Measurements from ENCODE around the gene PNMA6E. TPM values are rescaled to one million over a fixed set of nuclear protein-coding genes. Genes with fewer than 3 reads are reported as not detected.

PNMA6E gene
- total and polyA plus RNA-seq, 9 of the 15 experiments (the other 6 are each of a cell fraction or from before 2014, with no cell fraction given) = 0.03 TPM; not detected in 8

DNA sequence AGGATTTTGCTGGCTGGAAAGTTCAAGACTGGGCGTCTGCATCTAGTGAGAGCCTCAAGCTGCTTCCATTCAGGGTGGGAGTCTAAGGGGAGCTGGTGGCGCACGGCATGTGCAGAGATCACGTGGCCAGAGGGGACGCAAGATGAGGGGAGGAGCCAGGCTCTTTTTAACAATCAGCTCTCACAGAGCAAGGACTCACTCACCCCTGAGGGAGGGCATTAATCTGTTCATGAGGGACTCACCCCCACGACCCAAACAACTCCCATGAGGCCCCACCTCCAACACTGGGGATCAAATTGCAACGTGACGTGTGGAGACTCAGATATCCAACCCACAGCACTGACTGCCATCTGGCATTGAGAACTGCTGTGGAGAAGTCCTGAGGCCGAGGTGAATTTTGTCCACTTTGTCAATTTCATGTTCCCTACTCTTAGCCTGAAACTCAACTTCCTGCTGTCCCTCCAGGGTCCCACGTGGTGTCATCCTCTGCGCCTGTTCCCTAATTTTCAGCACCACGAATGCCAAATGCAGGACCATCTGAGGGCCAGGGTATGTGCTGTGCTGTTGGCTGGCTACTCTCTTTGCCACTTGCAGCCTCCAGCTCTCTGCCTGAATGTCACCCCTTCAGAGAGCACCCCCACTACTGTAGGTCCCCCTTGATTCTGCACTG is 15.8 kb upstream of the PNMA6E start (continued):
- TF ChIP-seq ZNF282 (CRISPR knock-in tag; IDR thresholded peaks at IDR 0.05) (no peak), TBP (optimal IDR thresholded peaks at IDR 0.05; ENCODE audit: low read depth, low read length) (no peak), STAT5A (IDR thresholded peaks at IDR 0.05; ENCODE audit: borderline replicate concordance, low read length) (no peak), SREBF2 (CRISPR knock-in tag; IDR thresholded peaks at IDR 0.05) (no peak), HIVEP1 (CRISPR knock-in tag; IDR thresholded peaks at IDR 0.05) (no peak), TFE3 (CRISPR knock-in tag; IDR thresholded peaks at IDR 0.05) (no peak), ESRRA (IDR thresholded peaks at IDR 0.05; ENCODE audit: borderline replicate concordance, low read depth) (no peak), RAD51 (IDR thresholded peaks at IDR 0.05; ENCODE audit: borderline replicate concordance, low read depth) (peak; percentile 84), GATAD2A (IDR thresholded peaks at IDR 0.05) (no peak), BHLHE40 (IDR thresholded peaks at IDR 0.05; ENCODE audit: low read length) (peak; percentile 71; the same call in 1 of the 2 replicates), SAP30 (IDR thresholded peaks at IDR 0.05; ENCODE audit: borderline replicate concordance, insufficient read depth, low read depth, low read length, poor library complexity, severe bottlenecking) (no peak), MNT (conservative IDR thresholded peaks at IDR 0.05) (peak; percentile 44 to 56; a peak in 2 of 4 replicates), ATF1 (CRISPR knock-in tag; IDR thresholded peaks at IDR 0.05) (no peak), ATF1 (tag; IDR thresholded peaks at IDR 0.05) (peak; percentile 48; the same call in 1 of the 2 replicates)
- TF ChIP-seq, protein P1, sequence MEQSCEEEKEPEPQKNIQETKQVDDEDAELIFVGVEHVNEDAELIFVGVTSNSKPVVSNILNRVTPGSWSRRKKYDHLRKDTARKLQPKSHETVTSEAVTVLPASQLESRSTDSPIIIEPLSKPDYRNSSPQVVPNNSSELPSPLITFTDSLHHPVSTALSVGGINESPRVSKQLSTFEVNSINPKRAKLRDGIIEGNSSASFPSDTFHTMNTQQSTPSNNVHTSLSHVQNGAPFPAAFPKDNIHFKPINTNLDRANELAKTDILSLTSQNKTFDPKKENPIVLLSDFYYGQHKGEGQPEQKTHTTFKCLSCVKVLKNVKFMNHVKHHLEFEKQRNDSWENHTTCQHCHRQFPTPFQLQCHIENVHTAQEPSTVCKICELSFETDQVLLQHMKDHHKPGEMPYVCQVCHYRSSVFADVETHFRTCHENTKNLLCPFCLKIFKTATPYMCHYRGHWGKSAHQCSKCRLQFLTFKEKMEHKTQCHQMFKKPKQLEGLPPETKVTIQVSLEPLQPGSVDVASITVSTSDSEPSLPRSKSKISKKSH (CRISPR knock-in tag; IDR thresholded peaks at IDR 0.05) = no peak
- TF ChIP-seq, protein P2, sequence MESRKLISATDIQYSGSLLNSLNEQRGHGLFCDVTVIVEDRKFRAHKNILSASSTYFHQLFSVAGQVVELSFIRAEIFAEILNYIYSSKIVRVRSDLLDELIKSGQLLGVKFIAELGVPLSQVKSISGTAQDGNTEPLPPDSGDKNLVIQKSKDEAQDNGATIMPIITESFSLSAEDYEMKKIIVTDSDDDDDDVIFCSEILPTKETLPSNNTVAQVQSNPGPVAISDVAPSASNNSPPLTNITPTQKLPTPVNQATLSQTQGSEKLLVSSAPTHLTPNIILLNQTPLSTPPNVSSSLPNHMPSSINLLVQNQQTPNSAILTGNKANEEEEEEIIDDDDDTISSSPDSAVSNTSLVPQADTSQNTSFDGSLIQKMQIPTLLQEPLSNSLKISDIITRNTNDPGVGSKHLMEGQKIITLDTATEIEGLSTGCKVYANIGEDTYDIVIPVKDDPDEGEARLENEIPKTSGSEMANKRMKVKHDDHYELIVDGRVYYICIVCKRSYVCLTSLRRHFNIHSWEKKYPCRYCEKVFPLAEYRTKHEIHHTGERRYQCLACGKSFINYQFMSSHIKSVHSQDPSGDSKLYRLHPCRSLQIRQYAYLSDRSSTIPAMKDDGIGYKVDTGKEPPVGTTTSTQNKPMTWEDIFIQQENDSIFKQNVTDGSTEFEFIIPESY (CRISPR knock-in tag; IDR thresholded peaks at IDR 0.05) = no peak
- TF ChIP-seq, protein P3, sequence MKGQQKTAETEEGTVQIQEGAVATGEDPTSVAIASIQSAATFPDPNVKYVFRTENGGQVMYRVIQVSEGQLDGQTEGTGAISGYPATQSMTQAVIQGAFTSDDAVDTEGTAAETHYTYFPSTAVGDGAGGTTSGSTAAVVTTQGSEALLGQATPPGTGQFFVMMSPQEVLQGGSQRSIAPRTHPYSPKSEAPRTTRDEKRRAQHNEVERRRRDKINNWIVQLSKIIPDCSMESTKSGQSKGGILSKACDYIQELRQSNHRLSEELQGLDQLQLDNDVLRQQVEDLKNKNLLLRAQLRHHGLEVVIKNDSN (CRISPR knock-in tag; IDR thresholded peaks at IDR 0.05) = peak; percentile 78
- TF ChIP-seq, protein P4, sequence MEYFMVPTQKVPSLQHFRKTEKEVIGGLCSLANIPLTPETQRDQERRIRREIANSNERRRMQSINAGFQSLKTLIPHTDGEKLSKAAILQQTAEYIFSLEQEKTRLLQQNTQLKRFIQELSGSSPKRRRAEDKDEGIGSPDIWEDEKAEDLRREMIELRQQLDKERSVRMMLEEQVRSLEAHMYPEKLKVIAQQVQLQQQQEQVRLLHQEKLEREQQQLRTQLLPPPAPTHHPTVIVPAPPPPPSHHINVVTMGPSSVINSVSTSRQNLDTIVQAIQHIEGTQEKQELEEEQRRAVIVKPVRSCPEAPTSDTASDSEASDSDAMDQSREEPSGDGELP (CRISPR knock-in tag; IDR thresholded peaks at IDR 0.05; ENCODE audit: borderline replicate concordance) = 0 out of 2 replicates have a peak, but pooled peaks have one; percentile 27
- TF ChIP-seq, protein P5, sequence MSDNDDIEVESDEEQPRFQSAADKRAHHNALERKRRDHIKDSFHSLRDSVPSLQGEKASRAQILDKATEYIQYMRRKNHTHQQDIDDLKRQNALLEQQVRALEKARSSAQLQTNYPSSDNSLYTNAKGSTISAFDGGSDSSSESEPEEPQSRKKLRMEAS (CRISPR knock-in tag; IDR thresholded peaks at IDR 0.05) = 0 out of 2 replicates have a peak, but pooled peaks have one; percentile 16

Measured in K562 (cell line).